ENCODE data around the gene OBP2B. TPM values are rescaled to one million over a fixed set of nuclear protein-coding genes. Genes with fewer than 3 reads are reported as not detected.

The OBP2B gene
- total RNA-seq, 2 donors from 2014 or later: not detected

- Mint-ChIP-seq H3K9me3 (no peaks in the 10 kb centered on the region), H3K27ac (no peak overlapping the region), H3K36me3 (no peaks in the 10 kb centered on the region)
- no peak for ATAC-seq
- no peak for DNase-seq (ENCODE audit: low spot score in 2 of 2)
Measured at GRCh38 chr9:133169102-133169501, 39.9 kb downstream of the OBP2B start.

DNA sequence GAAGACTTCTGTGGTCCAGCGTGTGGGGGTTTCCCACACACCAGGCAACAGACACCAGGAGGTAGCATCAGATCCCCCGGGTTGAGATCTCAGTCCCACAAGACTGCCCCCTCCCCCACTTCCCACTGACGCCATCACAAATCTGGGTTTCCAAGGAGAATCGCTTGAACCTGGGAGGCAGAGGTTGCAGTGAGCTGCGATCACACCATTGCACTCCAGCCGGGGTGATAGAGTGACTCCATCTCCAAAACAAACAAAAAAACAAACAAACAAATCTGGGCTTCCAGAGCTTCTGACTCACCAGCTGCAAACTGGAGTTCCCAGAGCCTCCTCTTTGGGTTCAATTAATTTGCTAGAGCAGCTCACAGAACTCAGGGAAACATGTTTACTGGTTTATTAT, 40.6 kb downstream of the OBP2B start:
- Mint-ChIP-seq H3K36me3 (no peaks in the 10 kb centered on the region), H3K27ac (no peak overlapping the region), H3K9me3 (no peaks in the 10 kb centered on the region)
- ATAC-seq: no peak
- DNase-seq (ENCODE audit: low spot score in 2 of 2): no peak

DNA sequence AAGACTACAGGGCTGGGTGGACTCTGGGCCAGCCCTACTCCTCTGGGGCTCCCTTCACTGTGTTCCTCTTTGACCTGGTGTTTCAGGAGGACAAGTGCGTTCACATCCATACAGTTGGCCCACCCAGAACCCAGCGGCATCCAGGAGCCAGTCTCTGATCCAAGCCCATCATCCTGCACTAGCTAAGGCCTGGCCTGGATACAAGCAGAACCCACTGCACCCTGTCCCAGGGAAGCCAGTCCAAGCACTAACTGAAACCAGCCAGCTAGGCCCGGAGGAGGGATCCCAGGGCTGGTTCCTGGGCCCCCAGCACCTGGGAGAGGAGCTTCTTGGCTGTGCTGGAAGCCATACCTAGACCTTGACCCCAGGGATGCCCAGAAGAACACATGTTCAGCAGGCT, 41.3 kb downstream of the OBP2B start:
- H3K27ac Mint-ChIP-seq: no peak overlapping the region
- DNase-seq (ENCODE audit: low spot score in 2 of 2): no peak
- H3K36me3 Mint-ChIP-seq: no peaks in the 10 kb centered on the region
- H3K9me3 Mint-ChIP-seq: no peaks in the 10 kb centered on the region
- no peak for ATAC-seq

GRCh38 chr9:133167096-133167730, 41.8 kb downstream of the OBP2B start:
- H3K9me3 Mint-ChIP-seq: no peaks in the 10 kb centered on the region
- H3K36me3 Mint-ChIP-seq: no peaks in the 10 kb centered on the region
- no peak for ATAC-seq
- no peak for DNase-seq (ENCODE audit: low spot score in 2 of 2)
- no peak overlapping the region for H3K27ac Mint-ChIP-seq

- ATAC-seq (no peak), DNase-seq (ENCODE audit: low spot score in 2 of 2) (no peak)
- H3K27ac Mint-ChIP-seq: no peak overlapping the region
- no peaks in the 10 kb centered on the region for H3K36me3 Mint-ChIP-seq
- H3K9me3 Mint-ChIP-seq: no peaks in the 10 kb centered on the region
Measured at GRCh38 chr9:133166392-133166791, 42.7 kb downstream of the OBP2B start.

DNA sequence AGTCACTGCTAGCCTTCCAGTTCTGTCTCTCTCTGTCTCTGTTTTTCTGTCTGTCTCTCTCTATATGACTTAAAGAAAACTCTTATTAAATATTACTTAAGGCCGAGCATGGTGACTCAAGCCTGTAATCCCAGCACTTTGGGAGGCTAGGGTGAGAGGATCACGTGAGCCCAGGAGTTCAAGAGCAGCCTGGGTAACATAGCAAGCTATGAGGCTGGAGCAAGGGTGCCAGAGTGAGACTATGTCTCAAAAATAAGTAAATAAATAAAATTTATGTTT, 43.7 kb downstream of the OBP2B start:
- ATAC-seq: no peak

DNA sequence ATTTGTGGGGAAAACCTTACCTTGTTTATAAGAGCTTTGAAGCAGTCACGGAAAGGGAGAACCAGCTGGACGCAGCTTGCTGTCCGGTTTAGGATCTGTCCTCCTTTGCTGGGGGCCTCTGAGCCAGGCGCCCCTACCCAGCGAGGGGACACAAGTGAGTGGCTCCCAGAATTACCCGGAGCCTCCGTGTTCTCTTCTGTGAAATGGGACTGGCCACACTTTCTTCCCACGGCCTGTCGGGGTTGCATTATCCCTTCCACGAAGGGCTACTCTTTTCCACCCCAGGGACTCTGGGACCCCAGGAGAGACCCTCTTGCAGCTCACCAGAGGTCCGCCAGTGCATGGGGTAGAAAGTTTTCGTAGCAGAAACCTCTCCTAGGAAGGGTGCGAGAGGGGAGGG, 44.9 kb downstream of the OBP2B start:
- Mint-ChIP-seq H3K9me3 (no peaks in the 10 kb centered on the region), H3K36me3 (no peaks in the 10 kb centered on the region), H3K27ac (no peak overlapping the region)
- no peak for ATAC-seq
- no peak for DNase-seq (ENCODE audit: low spot score in 2 of 2)

More for the DNA sequence above, 43.7 kb downstream of the OBP2B start:
- DNase-seq (ENCODE audit: low spot score in 2 of 2): no peak
- H3K36me3 Mint-ChIP-seq: no peaks in the 10 kb centered on the region
- no peaks in the 10 kb centered on the region for H3K9me3 Mint-ChIP-seq
- H3K27ac Mint-ChIP-seq: no peak overlapping the region

GRCh38 chr9:133163504-133164172, 45.4 kb downstream of the OBP2B start, which contains the start of gene GBGT1:
Gene GBGT1, minus strand, starts transcription at chr9:133163914. Its CDS starts 1,502 bp downstream, at chr9:133162412.
- Mint-ChIP-seq H3K36me3 (no peaks in the 10 kb centered on the region), H3K9me3 (no peaks in the 10 kb centered on the region), H3K27ac (peak within 1 kb of the TSS in 1 of 2 donors; percentile 49)
- DNase-seq (ENCODE audit: low spot score in 2 of 2) (peak in 1 of 2 donors; percentile 34), ATAC-seq (peak; percentile 67 to 74)

GRCh38 chr9:133162861-133163503, 46.1 kb downstream of the OBP2B start:
- Mint-ChIP-seq H3K27ac (peak overlapping the region in 1 of 2 donors; percentile 49), H3K36me3 (no peaks in the 10 kb centered on the region), H3K9me3 (no peaks in the 10 kb centered on the region)
- no peak for DNase-seq (ENCODE audit: low spot score in 2 of 2)
- no peak for ATAC-seq

GRCh38 chr9:133161547-133161950, 47.5 kb downstream of the OBP2B start:
- no peak for DNase-seq (ENCODE audit: low spot score in 2 of 2)
- no peaks in the 10 kb centered on the region for H3K9me3 Mint-ChIP-seq
- H3K27ac Mint-ChIP-seq: no peak overlapping the region
- no peaks in the 10 kb centered on the region for H3K36me3 Mint-ChIP-seq
- no peak for ATAC-seq

DNA sequence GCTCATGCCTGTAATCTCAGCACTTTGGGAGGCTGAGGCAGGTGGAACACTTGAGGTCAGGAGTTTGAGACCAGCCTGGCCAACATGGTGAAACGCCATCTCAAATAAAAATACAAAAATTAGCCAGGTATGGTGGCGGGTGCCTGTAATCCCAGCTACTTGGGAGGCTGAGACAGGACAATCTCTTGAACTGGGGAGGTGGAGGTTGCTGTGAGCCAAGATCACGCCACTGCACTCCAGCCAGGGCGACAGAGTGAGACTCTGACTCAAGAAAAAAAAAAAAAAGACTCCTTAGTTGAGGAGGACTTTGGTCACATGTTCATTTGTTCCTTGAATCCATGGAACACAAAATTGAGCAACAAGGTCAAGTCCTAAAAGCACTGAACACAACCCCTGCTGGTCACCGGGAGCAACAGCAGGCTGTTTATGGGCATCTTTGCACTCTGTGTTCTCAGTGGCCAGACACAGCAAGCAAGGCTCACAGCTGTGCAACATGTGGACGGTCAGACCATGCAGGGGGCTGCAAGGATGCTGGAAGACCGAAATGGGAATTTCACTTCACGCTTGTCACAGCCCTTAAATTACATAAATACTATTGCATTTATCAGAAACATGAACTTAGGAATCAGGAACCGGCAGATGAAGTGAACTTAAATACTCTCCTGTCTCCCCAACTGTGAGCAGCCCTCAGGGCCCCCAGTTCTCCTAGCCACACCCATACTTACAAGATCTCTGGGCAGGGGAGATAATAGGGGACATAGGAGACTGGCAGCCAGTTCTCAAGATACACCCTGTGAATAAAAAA, 48.1 kb downstream of the OBP2B start:
- DNase-seq (ENCODE audit: low spot score in 2 of 2) (peak in 1 of 2 donors; percentile 45), ATAC-seq (peak; percentile 63 to 76)
- H3K27ac Mint-ChIP-seq: no peak overlapping the region
- no peaks in the 10 kb centered on the region for H3K36me3 Mint-ChIP-seq
- no peaks in the 10 kb centered on the region for H3K9me3 Mint-ChIP-seq

DNA sequence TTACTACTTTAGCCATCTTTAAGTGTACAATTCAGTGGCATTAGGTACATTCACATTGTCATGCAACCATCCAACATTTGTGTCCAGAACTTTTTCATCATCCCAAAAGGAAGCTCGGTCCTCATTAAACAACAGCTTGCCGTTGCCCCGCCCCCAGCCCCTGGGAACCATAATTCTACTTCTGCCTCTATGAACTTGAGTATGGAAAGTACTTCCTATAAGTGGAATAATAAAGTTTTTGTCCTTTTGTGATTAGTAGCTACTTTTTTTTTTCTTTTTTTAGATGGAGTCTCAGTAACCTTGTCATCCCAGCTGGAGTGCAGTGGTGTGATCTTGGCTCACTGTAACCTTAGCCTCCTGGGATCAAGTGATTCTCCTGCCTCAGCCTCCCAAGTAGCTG, 50.4 kb downstream of the OBP2B start:
- no peak overlapping the region for H3K27ac Mint-ChIP-seq
- no peak for DNase-seq (ENCODE audit: low spot score in 2 of 2)
- no peaks in the 10 kb centered on the region for H3K9me3 Mint-ChIP-seq
- ATAC-seq: no peak
- H3K36me3 Mint-ChIP-seq: no peaks in the 10 kb centered on the region

Other genes starting within 250 kb of the OBP2B start
- under 1 TPM in 1 of 2 donors, not detected in 1; 0.48 TPM for gene GFI1B, start 230.6 kb downstream of the OBP2B start, total RNA-seq
- 100 to 1,000 TPM; 104 to 194 TPM for gene GTF3C5, start 178.3 kb downstream of the OBP2B start, total RNA-seq
- gene CEL, start 147.3 kb downstream of the OBP2B start, total RNA-seq: 1 to 10 TPM; 2.4 to 9.3 TPM
- gene RALGDS, start 88.0 kb downstream of the OBP2B start, total RNA-seq: 10 to 100 TPM; 45.3 to 77.0 TPM
- gene GBGT1, start 45.3 kb downstream of the OBP2B start, total RNA-seq: 1 to 10 TPM; 3.1 to 7.3 TPM
- not detected for gene ABO, start 66.0 kb upstream of the OBP2B start, total RNA-seq
- 10 to 100 TPM; 10.7 to 22.0 TPM for gene SURF6, start 126.9 kb upstream of the OBP2B start, total RNA-seq
- 10 to 100 TPM; 27.7 to 29.4 TPM for gene MED22, start 138.9 kb upstream of the OBP2B start, total RNA-seq
- gene RPL7A, start 139.0 kb upstream of the OBP2B start, total RNA-seq: 1,000 to 10,000 TPM; 3,254 to 3,908 TPM
- gene SURF1, start 147.2 kb upstream of the OBP2B start, total RNA-seq: 10 to 100 TPM; 20.2 to 24.9 TPM
- gene SURF2, start 147.3 kb upstream of the OBP2B start, total RNA-seq: 10 to 100 TPM in 1 of 2 donors, 1 to 10 TPM in 1; 10.0 to 12.9 TPM
- gene SURF4, start 166.8 kb upstream of the OBP2B start, total RNA-seq: 100 to 1,000 TPM; 255 to 272 TPM
- 1 to 10 TPM in 1 of 2 donors, not detected in 1; 1.1 TPM for gene STKLD1, start 167.1 kb upstream of the OBP2B start, total RNA-seq
- gene REXO4, start 208.8 kb upstream of the OBP2B start, total RNA-seq: 10 to 100 TPM; 20.6 to 28.3 TPM
- gene ADAMTS13, start 213.1 kb upstream of the OBP2B start, total RNA-seq: 1 to 10 TPM; 2.6 to 5.4 TPM